Endodermal cell (in vitro differentiated cells): ENCODE data around the gene FAM163A. TPM values are rescaled to one million over a fixed set of nuclear protein-coding genes. Genes with fewer than 3 reads are reported as not detected.

Source experiments
- DNase-seq: peaks from one replicate; pipeline ENCODE4 v3.0.0-alpha.2; 2017
- H3K27ac ChIP-seq: 2 replicates; pipeline ENCODE4 v1.5.1; 2013; ENCODE audit warnings: mild to moderate bottlenecking, low read depth, low read length, moderate library complexity
- H3K27me3 ChIP-seq: 2 replicates; pipeline ENCODE4 v1.6.1; 2013; ENCODE audit warnings: mild to moderate bottlenecking, low read length, moderate library complexity; ENCODE audit not compliant: insufficient read depth, control insufficient read depth, poor library complexity, severe bottlenecking
- H3K36me3 ChIP-seq: 2 replicates; pipeline ENCODE4 v1.7.0; 2013; ENCODE audit warnings: mild to moderate bottlenecking, low read length, moderate library complexity; ENCODE audit not compliant: control insufficient read depth, insufficient read depth
- H3K4me1 ChIP-seq: one replicate; pipeline ENCODE4 v1.7.0; 2013; ENCODE audit warnings: low read length; ENCODE audit not compliant: control insufficient read depth, insufficient read depth
- H3K4me3 ChIP-seq: 2 replicates; pipeline ENCODE4 v1.5.1; 2013; ENCODE audit warnings: mild to moderate bottlenecking, low read length, moderate library complexity
- H3K9ac ChIP-seq: 2 replicates; pipeline ENCODE4 v1.6.1; 2013; ENCODE audit warnings: mild to moderate bottlenecking, low read length, moderate library complexity; ENCODE audit not compliant: poor library complexity, severe bottlenecking; ENCODE audit errors: extremely low read depth
- H3K9me3 ChIP-seq: 2 replicates; pipeline ENCODE4 v1.6.1; 2013; ENCODE audit warnings: mild to moderate bottlenecking, low read length, moderate library complexity; ENCODE audit not compliant: control insufficient read depth
- H3K27ac Mint-ChIP-seq: 2 replicates; pipeline ENCODE4 v1.8.0; 2020; ENCODE audit warnings: mixed read lengths
- H3K27me3 Mint-ChIP-seq: 2 replicates; pipeline ENCODE4 v1.8.0; 2021; ENCODE audit warnings: mild to moderate bottlenecking, mixed read lengths; ENCODE audit not compliant: insufficient read depth
- H3K36me3 Mint-ChIP-seq: 2 replicates; pipeline ENCODE4 v1.8.0; 2020; ENCODE audit warnings: low read depth, mixed read lengths
- H3K4me1 Mint-ChIP-seq: 2 replicates; pipeline ENCODE4 v1.8.0; 2020; ENCODE audit warnings: mixed read lengths
- H3K4me3 Mint-ChIP-seq: 2 replicates; pipeline ENCODE4 v1.8.0; 2020; ENCODE audit warnings: mild to moderate bottlenecking, moderate library complexity, mixed read lengths
- H3K9me3 Mint-ChIP-seq: 2 replicates; pipeline ENCODE4 v1.8.0; 2020; ENCODE audit warnings: mild to moderate bottlenecking, mixed read lengths
- WGBS, 2 experiments: methylation state at CpG; one replicate each; pipeline versions ENCODE4 v1.1.5 to v1.1.7; 2013; ENCODE audit warnings: missing lambda C conversion rate in 2 of 2, mixed read lengths in 1 of 2; ENCODE audit not compliant: insufficient coverage in 1 of 2, insufficient read length in 1 of 2; 5-methylcytosine and 5-hydroxymethylcytosine counted together
- total RNA-seq, 2 donors: library from RNA; stranded (reverse); fragmentation: NEBNext Ultra II Directional in 1 of 2; extraction: Animal tissue kit (Norgen Biotek cat#: 25700) in 1 of 2; gene quantifications; 2 replicates in 1 of 2; 3 replicates in 1 of 2; pipeline ENCODE4 v1.2.1, GENCODE V29; 2021
- TF ChIP-seq, protein P1 (sequence below): fragments of 200-600 bp; sonication (generic); conservative IDR thresholded peaks from 2 replicates; pipeline ENCODE4 v1.5.0; 2021; ENCODE audit warnings: antibody characterized with exemption, mild to moderate bottlenecking

Gene FAM163A
- total RNA-seq, 2 donors from 2014 or later = not detected

DNA sequence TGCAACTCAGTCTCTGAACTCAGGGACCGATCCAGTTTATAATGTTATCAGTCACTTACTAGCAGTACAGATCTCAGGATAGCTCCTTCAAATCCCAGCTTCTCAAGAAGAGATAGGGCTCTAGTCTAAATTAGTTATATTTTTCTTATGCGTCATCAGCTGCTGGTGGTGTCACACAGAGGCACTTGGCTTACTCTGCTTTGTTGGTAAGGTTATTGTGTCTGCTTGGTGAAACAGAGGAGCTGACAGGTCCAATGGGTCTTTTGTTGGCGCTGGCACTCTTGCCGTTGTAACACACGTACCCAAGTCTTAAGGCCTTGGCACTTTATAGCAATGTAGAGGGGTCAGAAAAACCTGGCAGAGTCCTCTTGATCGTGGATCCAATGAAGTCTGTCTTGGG is 122.3 kb downstream of the FAM163A start:
- no peak for DNase-seq
- Histone ChIP-seq H3K4me1 (no peaks in the 10 kb centered on the region), H3K4me3 (no peak overlapping the region), H3K36me3 (peaks cover 87% of the 10 kb centered on the region), H3K9ac (no peak overlapping the region), H3K9me3 (no peaks in the 10 kb centered on the region), H3K27me3 (no peaks in the 10 kb centered on the region), H3K27ac (no peak overlapping the region)
- TF ChIP-seq, protein P1, sequence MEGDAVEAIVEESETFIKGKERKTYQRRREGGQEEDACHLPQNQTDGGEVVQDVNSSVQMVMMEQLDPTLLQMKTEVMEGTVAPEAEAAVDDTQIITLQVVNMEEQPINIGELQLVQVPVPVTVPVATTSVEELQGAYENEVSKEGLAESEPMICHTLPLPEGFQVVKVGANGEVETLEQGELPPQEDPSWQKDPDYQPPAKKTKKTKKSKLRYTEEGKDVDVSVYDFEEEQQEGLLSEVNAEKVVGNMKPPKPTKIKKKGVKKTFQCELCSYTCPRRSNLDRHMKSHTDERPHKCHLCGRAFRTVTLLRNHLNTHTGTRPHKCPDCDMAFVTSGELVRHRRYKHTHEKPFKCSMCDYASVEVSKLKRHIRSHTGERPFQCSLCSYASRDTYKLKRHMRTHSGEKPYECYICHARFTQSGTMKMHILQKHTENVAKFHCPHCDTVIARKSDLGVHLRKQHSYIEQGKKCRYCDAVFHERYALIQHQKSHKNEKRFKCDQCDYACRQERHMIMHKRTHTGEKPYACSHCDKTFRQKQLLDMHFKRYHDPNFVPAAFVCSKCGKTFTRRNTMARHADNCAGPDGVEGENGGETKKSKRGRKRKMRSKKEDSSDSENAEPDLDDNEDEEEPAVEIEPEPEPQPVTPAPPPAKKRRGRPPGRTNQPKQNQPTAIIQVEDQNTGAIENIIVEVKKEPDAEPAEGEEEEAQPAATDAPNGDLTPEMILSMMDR = no peak
- H3K4me3 Mint-ChIP-seq = no peak overlapping the region
- peaks cover 55% of the 10 kb centered on the region for H3K36me3 Mint-ChIP-seq
- H3K27me3 Mint-ChIP-seq = no peaks in the 10 kb centered on the region
- H3K9me3 Mint-ChIP-seq = no peaks in the 10 kb centered on the region
- H3K4me1 Mint-ChIP-seq = peaks cover 3% of the 10 kb centered on the region
- 96 to 99% methylated on average over 6 of the region's 6 CpGs for WGBS, 2 experiments
- no peak overlapping the region for H3K27ac Mint-ChIP-seq

Other genes with a start within 250 kb of the FAM163A start
- gene NPHS2, start 167.3 kb upstream of the FAM163A start, total RNA-seq = not detected
- under 1 TPM; 0.18 to 0.64 TPM for gene TDRD5, start 151.5 kb upstream of the FAM163A start, total RNA-seq
- 10 to 100 TPM; 70.9 to 78.3 TPM for gene TOR1AIP2, start 134.5 kb downstream of the FAM163A start, total RNA-seq
- gene TOR1AIP1, start 139.0 kb downstream of the FAM163A start, total RNA-seq = 10 to 100 TPM; 18.1 to 26.2 TPM
- 10 to 100 TPM; 32.2 to 42.2 TPM for gene CEP350, start 211.5 kb downstream of the FAM163A start, total RNA-seq